K562 (cell line): ENCODE data around the gene ELOVL1. TPM values are rescaled to one million over a fixed set of nuclear protein-coding genes. Genes with fewer than 3 reads are reported as not detected.
A peak's percentile ranks its signal among the peaks of the same experiment; 100 is the strongest.

ENCODE experiments used
- FOXA3 ChIP-seq, 2 experiments: fragments of 450-650 bp in 1 of 2; sonication (generic) in 1 of 2; formaldehyde crosslinking; IDR thresholded peaks in 1 of 2; conservative IDR thresholded peaks in 1 of 2; 2 replicates each; pipeline versions ENCODE4 v1.4.0 to v1.8.0; 2020 to 2022; ENCODE audit warnings: mild to moderate bottlenecking in 2 of 2, missing genetic modification reagents in 1 of 2
- FOXP1 ChIP-seq: sonication (generic); formaldehyde crosslinking; IDR thresholded peaks from 2 replicates; pipeline ENCODE4 v1.8.0; 2022; ENCODE audit warnings: mild to moderate bottlenecking, missing genetic modification reagents
- JUN ChIP-seq, 2 experiments: sonication (generic) in 1 of 2; formaldehyde crosslinking in 1 of 2; IDR thresholded peaks; 2 replicates each; pipeline versions ENCODE4 v1.6.1 to v1.8.0; 2012 to 2022; ENCODE audit warnings: borderline replicate concordance in 2 of 2, mild to moderate bottlenecking in 2 of 2, improper control_type of control experiment in 1 of 2, low read depth in 1 of 2, low read length in 1 of 2, missing genetic modification reagents in 1 of 2
- KDM2B ChIP-seq: fragments of 250-450 bp; sonication (Bioruptor Pico); IDR thresholded peaks from 2 replicates; pipeline ENCODE4 v1.8.0; 2021; ENCODE audit warnings: mild to moderate bottlenecking, moderate library complexity
- KLF16 ChIP-seq: IDR thresholded peaks from 2 replicates; pipeline ENCODE4 v1.6.1; 2016; ENCODE audit warnings: antibody characterized with exemption
- NFRKB ChIP-seq: fragments of 450-650 bp; IDR thresholded peaks from 2 replicates; pipeline ENCODE4 v1.6.1; 2016; ENCODE audit warnings: low read depth
- NR2F6 ChIP-seq: fragments of 450-650 bp; formaldehyde crosslinking; IDR thresholded peaks from 2 replicates; pipeline ENCODE4 v1.4.0; 2020; ENCODE audit warnings: mild to moderate bottlenecking
- SAP30 ChIP-seq: fragments of 200-600 bp; sonication (generic); IDR thresholded peaks from 2 replicates; pipeline ENCODE4 v1.6.1; 2012; ENCODE audit warnings: borderline replicate concordance, low read depth, mild to moderate bottlenecking, moderate library complexity, low read length, control low read depth, inconsistent platforms; ENCODE audit not compliant: insufficient read depth, poor library complexity, severe bottlenecking
- SMARCE1 ChIP-seq: fragments of 450-650 bp; IDR thresholded peaks from 2 replicates; pipeline ENCODE4 v1.7.1; 2016; ENCODE audit warnings: mild to moderate bottlenecking
- ZNF263 ChIP-seq: sonication (generic); formaldehyde crosslinking; IDR thresholded peaks from 2 replicates; pipeline ENCODE4 v1.8.0; 2022; ENCODE audit warnings: mild to moderate bottlenecking, missing genetic modification reagents, borderline replicate concordance
- polyA plus RNA-seq, 8 experiments: library from polyadenylated mRNA; depleted of rRNA in 4 of 8; stranded (reverse) in 5 of 8; unstranded in 3 of 8; fragments of >200 nt; fragmentation: Nextera tagmentation in 2 of 8; fragmentation: Illumina TruSeq in 1 of 8; extraction: Ambion mirVana in 2 of 8; extraction: Trizol in 1 of 8; gene quantifications; 2 replicates each; pipeline versions ENCODE4 v1.2.1 to v1.2.3, GENCODE V29; 2011 to 2014; ENCODE audit warnings: inconsistent platforms in 1 of 8, missing spikeins in 1 of 8
- total RNA-seq, 7 experiments: library from RNA; depleted of rRNA in 6 of 7; stranded (reverse); fragments of >200 nt in 6 of 7; fragmentation: Illumina TruSeq in 2 of 7; extraction: Trizol in 2 of 7; gene quantifications; 2 replicates each; pipeline versions ENCODE4 v1.2.1 to v1.2.3, GENCODE V29; 2011 to 2021; ENCODE audit warnings: low replicate concordance in 1 of 7
- TF ChIP-seq, protein P1 (sequence below), 2 experiments: fragments of 450-650 bp in 1 of 2; IDR thresholded peaks; 2 replicates each; pipeline ENCODE4 v1.6.1; 2011 to 2017; ENCODE audit warnings: low read depth in 2 of 2, antibody characterized with exemption in 1 of 2, borderline replicate concordance in 1 of 2, low read length in 1 of 2, mild to moderate bottlenecking in 1 of 2, mixed read lengths in 1 of 2; ENCODE audit not compliant: control insufficient read depth in 1 of 2
- TF ChIP-seq, protein P2 (sequence below), 2 experiments: fragments of 450-650 bp in 1 of 2; sonication (generic) in 1 of 2; formaldehyde crosslinking in 1 of 2; IDR thresholded peaks; 2 replicates each; pipeline versions ENCODE4 v1.7.1 to v1.9.0; 2016 to 2022; ENCODE audit warnings: inconsistent platforms in 1 of 2, mild to moderate bottlenecking in 1 of 2, missing genetic modification reagents in 1 of 2

ELOVL1 gene
- total and polyA plus RNA-seq, 9 of the 15 experiments (the other 6 are each of a cell fraction or from before 2014, with no cell fraction given), result 51.0 to 157 (median 70.3) TPM

DNA sequence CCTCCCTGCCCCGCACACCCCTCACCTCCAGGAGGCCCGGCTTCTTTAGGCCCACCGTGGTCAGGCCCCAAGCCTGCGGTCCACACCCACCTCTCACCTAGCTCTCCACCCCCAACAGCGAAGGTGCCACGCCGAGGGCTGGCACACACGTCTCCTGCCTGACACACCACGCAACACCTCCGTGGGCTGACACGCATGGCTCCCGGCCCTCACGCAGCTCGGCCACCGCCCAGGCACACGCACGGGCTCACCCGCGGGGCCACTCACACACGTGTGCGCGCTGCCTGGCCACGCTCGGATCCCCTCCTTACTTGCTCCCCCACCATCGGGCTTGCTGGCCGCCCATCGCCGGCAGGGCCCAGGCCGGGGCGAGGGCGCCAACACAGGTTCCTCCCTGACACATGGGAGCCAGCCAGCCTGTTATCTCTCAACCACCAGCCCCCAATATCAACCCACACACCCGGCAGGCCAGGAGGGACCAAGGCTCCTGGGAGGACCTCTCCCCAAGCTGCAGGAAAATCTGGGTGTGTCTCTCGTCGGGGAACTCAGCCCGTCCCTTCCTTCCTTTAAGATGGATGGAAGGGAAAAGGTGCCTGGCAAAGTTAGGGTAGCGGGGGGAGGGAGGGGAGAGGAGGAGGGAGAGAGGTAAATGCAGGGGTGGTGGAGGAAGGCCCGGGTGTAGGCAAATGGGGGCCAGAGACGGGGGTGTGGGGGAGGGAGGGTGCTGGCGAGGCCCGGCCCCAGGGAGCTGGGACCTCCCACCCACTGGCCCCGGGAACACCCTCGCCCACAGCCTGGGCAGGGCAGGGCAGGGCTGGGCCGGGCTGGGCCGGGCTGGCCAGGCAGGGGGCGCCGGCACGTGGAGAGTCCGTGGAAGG lies 546 bp downstream of the ELOVL1 start (continued):
- peak; percentile 63; the same call in 1 of the 2 replicates for TF ChIP-seq FOXP1 (CRISPR knock-in tag)
- TF ChIP-seq NR2F6 (CRISPR knock-in tag), result no peak
- peak; percentile 61; the same call in 1 of the 2 replicates for TF ChIP-seq NFRKB
- TF ChIP-seq KLF16, result peak; percentile 73; the same call in 1 of the 2 replicates
- TF ChIP-seq ZNF263 (CRISPR knock-in tag), result peak; percentile 60; the same call in 1 of the 2 replicates
- TF ChIP-seq, protein P1, sequence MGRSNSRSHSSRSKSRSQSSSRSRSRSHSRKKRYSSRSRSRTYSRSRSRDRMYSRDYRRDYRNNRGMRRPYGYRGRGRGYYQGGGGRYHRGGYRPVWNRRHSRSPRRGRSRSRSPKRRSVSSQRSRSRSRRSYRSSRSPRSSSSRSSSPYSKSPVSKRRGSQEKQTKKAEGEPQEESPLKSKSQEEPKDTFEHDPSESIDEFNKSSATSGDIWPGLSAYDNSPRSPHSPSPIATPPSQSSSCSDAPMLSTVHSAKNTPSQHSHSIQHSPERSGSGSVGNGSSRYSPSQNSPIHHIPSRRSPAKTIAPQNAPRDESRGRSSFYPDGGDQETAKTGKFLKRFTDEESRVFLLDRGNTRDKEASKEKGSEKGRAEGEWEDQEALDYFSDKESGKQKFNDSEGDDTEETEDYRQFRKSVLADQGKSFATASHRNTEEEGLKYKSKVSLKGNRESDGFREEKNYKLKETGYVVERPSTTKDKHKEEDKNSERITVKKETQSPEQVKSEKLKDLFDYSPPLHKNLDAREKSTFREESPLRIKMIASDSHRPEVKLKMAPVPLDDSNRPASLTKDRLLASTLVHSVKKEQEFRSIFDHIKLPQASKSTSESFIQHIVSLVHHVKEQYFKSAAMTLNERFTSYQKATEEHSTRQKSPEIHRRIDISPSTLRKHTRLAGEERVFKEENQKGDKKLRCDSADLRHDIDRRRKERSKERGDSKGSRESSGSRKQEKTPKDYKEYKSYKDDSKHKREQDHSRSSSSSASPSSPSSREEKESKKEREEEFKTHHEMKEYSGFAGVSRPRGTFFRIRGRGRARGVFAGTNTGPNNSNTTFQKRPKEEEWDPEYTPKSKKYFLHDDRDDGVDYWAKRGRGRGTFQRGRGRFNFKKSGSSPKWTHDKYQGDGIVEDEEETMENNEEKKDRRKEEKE (IDR thresholded peaks at IDR 0.05; ENCODE audit: borderline replicate concordance in 1 of 2, control insufficient read depth in 1 of 2, low read depth in 2 of 2, low read length in 1 of 2), result no peak
- TF ChIP-seq KDM2B (CRISPR knock-in tag), result no peak; the same call in 1 of the 2 replicates
- peak; percentile 68 for TF ChIP-seq SMARCE1
- 0 out of 4 replicates have a peak, but pooled peaks of 1 of the 2 experiments have one; percentile 47 for TF ChIP-seq FOXA3 (CRISPR knock-in tag; conservative IDR thresholded peaks at IDR 0.05 in 1 of 2, IDR thresholded peaks at IDR 0.05 in 1 of 2)
- TF ChIP-seq JUN (IDR thresholded peaks at IDR 0.05; ENCODE audit: borderline replicate concordance, low read depth, low read length), result no peak
- TF ChIP-seq JUN (CRISPR knock-in tag; IDR thresholded peaks at IDR 0.05; ENCODE audit: borderline replicate concordance), result 0 out of 2 replicates have a peak, but pooled peaks have one; percentile 32
- TF ChIP-seq, protein P2, sequence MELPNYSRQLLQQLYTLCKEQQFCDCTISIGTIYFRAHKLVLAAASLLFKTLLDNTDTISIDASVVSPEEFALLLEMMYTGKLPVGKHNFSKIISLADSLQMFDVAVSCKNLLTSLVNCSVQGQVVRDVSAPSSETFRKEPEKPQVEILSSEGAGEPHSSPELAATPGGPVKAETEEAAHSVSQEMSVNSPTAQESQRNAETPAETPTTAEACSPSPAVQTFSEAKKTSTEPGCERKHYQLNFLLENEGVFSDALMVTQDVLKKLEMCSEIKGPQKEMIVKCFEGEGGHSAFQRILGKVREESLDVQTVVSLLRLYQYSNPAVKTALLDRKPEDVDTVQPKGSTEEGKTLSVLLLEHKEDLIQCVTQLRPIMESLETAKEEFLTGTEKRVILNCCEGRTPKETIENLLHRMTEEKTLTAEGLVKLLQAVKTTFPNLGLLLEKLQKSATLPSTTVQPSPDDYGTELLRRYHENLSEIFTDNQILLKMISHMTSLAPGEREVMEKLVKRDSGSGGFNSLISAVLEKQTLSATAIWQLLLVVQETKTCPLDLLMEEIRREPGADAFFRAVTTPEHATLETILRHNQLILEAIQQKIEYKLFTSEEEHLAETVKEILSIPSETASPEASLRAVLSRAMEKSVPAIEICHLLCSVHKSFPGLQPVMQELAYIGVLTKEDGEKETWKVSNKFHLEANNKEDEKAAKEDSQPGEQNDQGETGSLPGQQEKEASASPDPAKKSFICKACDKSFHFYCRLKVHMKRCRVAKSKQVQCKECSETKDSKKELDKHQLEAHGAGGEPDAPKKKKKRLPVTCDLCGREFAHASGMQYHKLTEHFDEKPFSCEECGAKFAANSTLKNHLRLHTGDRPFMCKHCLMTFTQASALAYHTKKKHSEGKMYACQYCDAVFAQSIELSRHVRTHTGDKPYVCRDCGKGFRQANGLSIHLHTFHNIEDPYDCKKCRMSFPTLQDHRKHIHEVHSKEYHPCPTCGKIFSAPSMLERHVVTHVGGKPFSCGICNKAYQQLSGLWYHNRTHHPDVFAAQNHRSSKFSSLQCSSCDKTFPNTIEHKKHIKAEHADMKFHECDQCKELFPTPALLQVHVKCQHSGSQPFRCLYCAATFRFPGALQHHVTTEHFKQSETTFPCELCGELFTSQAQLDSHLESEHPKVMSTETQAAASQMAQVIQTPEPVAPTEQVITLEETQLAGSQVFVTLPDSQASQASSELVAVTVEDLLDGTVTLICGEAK (IDR thresholded peaks at IDR 0.05), result 0 out of 2 replicates have a peak, but pooled peaks have one; percentile 36
- TF ChIP-seq, protein P2 (CRISPR knock-in tag; IDR thresholded peaks at IDR 0.05), result no peak
- peak; percentile 64 for TF ChIP-seq SAP30
